WTC11 (cell line): Measurements from ENCODE around the gene ZDHHC14. TPM values are rescaled to one million over a fixed set of nuclear protein-coding genes. Genes with fewer than 3 reads are reported as not detected.

ENCODE experiments used
- AR ChIP-seq: fragments of 250-450 bp; sonication (Bioruptor Pico); IDR thresholded peaks from 2 replicates; pipeline ENCODE4 v1.9.0; 2021; ENCODE audit warnings: mild to moderate bottlenecking
- ARID4B ChIP-seq: sonication (generic); formaldehyde crosslinking; IDR thresholded peaks from 2 replicates; pipeline ENCODE4 v1.8.0; 2023; ENCODE audit warnings: missing genetic modification reagents, mild to moderate bottlenecking, borderline replicate concordance
- CDX4 ChIP-seq: fragments of 250-450 bp; sonication (Bioruptor Pico); IDR thresholded peaks from 2 replicates; pipeline ENCODE4 v1.9.0; 2021; ENCODE audit warnings: moderate library complexity, mild to moderate bottlenecking, inconsistent platforms, borderline replicate concordance
- CREM ChIP-seq: sonication (generic); formaldehyde crosslinking; IDR thresholded peaks from 2 replicates; pipeline ENCODE4 v1.8.1; 2022; ENCODE audit warnings: mild to moderate bottlenecking, missing genetic modification reagents, moderate library complexity
- CTCF ChIP-seq: fragments of 200-600 bp; IDR thresholded peaks from 2 replicates; pipeline ENCODE4 v1.8.0; 2022; ENCODE audit warnings: antibody characterized with exemption
- E2F5 ChIP-seq: sonication (generic); formaldehyde crosslinking; IDR thresholded peaks from 2 replicates; pipeline ENCODE4 v1.8.1; 2022; ENCODE audit warnings: mild to moderate bottlenecking, moderate library complexity, missing genetic modification reagents
- ETV6 ChIP-seq: sonication (generic); formaldehyde crosslinking; IDR thresholded peaks from 2 replicates; pipeline ENCODE4 v1.8.1; 2022; ENCODE audit warnings: mild to moderate bottlenecking, missing genetic modification reagents
- FOXJ3 ChIP-seq: sonication (generic); formaldehyde crosslinking; IDR thresholded peaks from 2 replicates; pipeline ENCODE4 v1.9.0; 2021; ENCODE audit warnings: missing genetic modification reagents, mild to moderate bottlenecking, borderline replicate concordance
- HMGA2 ChIP-seq: fragments of 250-450 bp; sonication (Bioruptor Pico); IDR thresholded peaks from 2 replicates; pipeline ENCODE4 v1.4.0; 2021; ENCODE audit warnings: mild to moderate bottlenecking, moderate library complexity
- NR1H2 ChIP-seq: sonication (generic); formaldehyde crosslinking; IDR thresholded peaks from 2 replicates; pipeline ENCODE4 v1.9.0; 2021; ENCODE audit warnings: mild to moderate bottlenecking, moderate library complexity, missing genetic modification reagents
- SMAD4 ChIP-seq: sonication (generic); formaldehyde crosslinking; IDR thresholded peaks from 2 replicates; pipeline ENCODE4 v1.8.0; 2022; ENCODE audit warnings: mild to moderate bottlenecking, missing genetic modification reagents
- SOX15 ChIP-seq: fragments of 250-450 bp; sonication (Bioruptor Pico); IDR thresholded peaks from 2 replicates; pipeline ENCODE4 v1.9.0; 2021; ENCODE audit warnings: mild to moderate bottlenecking
- SP1 ChIP-seq: sonication (generic); formaldehyde crosslinking; conservative IDR thresholded peaks from 2 replicates; pipeline ENCODE4 v1.8.1; 2022; ENCODE audit warnings: missing genetic modification reagents
- TCF7 ChIP-seq: sonication (generic); formaldehyde crosslinking; IDR thresholded peaks from 2 replicates; pipeline ENCODE4 v1.8.0; 2022; ENCODE audit warnings: mild to moderate bottlenecking, low read depth, missing genetic modification reagents, moderate library complexity
- TEAD1 ChIP-seq: sonication (generic); formaldehyde crosslinking; IDR thresholded peaks from 2 replicates; pipeline ENCODE4 v1.8.0; 2022; ENCODE audit warnings: mild to moderate bottlenecking, missing genetic modification reagents
- TP53 ChIP-seq: sonication (generic); formaldehyde crosslinking; IDR thresholded peaks from 2 replicates; pipeline ENCODE4 v1.8.1; 2023; ENCODE audit warnings: mild to moderate bottlenecking, missing genetic modification reagents
- ZNF121 ChIP-seq: sonication (generic); formaldehyde crosslinking; IDR thresholded peaks from 2 replicates; pipeline ENCODE4 v1.8.0; 2023; ENCODE audit warnings: missing genetic modification reagents
- ZNF219 ChIP-seq: sonication (generic); formaldehyde crosslinking; IDR thresholded peaks from 2 replicates; pipeline ENCODE4 v1.8.0; 2023; ENCODE audit warnings: missing genetic modification reagents, mild to moderate bottlenecking, borderline replicate concordance
- ZNF232 ChIP-seq: sonication (generic); formaldehyde crosslinking; IDR thresholded peaks from 2 replicates; pipeline ENCODE4 v1.8.0; 2022; ENCODE audit warnings: mild to moderate bottlenecking, missing genetic modification reagents
- ZNF396 ChIP-seq: fragments of 250-450 bp; sonication (Bioruptor Pico); IDR thresholded peaks from 2 replicates; pipeline ENCODE4 v1.8.0; 2021; ENCODE audit warnings: mild to moderate bottlenecking, moderate library complexity, borderline replicate concordance
- ZNF416 ChIP-seq: fragments of 250-450 bp; sonication (Bioruptor Pico); IDR thresholded peaks from 2 replicates; pipeline ENCODE4 v1.9.0; 2021; ENCODE audit warnings: mild to moderate bottlenecking, inconsistent platforms
- ZNF532 ChIP-seq: fragments of 250-450 bp; sonication (Bioruptor Pico); IDR thresholded peaks from 2 replicates; pipeline ENCODE4 v1.9.0; 2021; ENCODE audit warnings: mild to moderate bottlenecking, borderline replicate concordance
- ZSCAN18 ChIP-seq: fragments of 250-450 bp; sonication (Bioruptor Pico); IDR thresholded peaks from 2 replicates; pipeline ENCODE4 v2.1.2; 2022; ENCODE audit warnings: mild to moderate bottlenecking, moderate library complexity
- total RNA-seq: library from RNA; stranded (reverse); gene quantifications from 3 replicates; pipeline ENCODE4 v1.2.3, GENCODE V29; 2021

Gene ZDHHC14
- total RNA-seq, 1 experiment from 2014 or later = 6.6 TPM

GRCh38 chr6:157379656-157380457, 1.1 kb upstream of the ZDHHC14 start (continued):
- TF ChIP-seq CTCF = no peak
- no peak for TF ChIP-seq ZSCAN18 (CRISPR knock-in tag)
- no peak for TF ChIP-seq ZNF396 (CRISPR knock-in tag)
- TF ChIP-seq AR = no peak
- TF ChIP-seq ZNF232 = 0 out of 2 replicates have a peak, but pooled peaks have one; percentile 29
- no peak for TF ChIP-seq TCF7 (CRISPR knock-in tag)
- TF ChIP-seq ZNF121 (CRISPR knock-in tag) = no peak
- no peak for TF ChIP-seq SOX15 (CRISPR knock-in tag)
- TF ChIP-seq CREM (CRISPR knock-in tag) = peak; percentile 29; the same call in 1 of the 2 replicates
- TF ChIP-seq NR1H2 (CRISPR knock-in tag) = no peak
- no peak for TF ChIP-seq TP53 (CRISPR knock-in tag)
- no peak for TF ChIP-seq ZNF416 (CRISPR knock-in tag)
- TF ChIP-seq CDX4 (CRISPR knock-in tag) = no peak
- TF ChIP-seq E2F5 (CRISPR knock-in tag) = peak; percentile 61; the same call in 1 of the 2 replicates
- no peak for TF ChIP-seq ZNF219
- peak; percentile 83 for TF ChIP-seq SP1 (CRISPR knock-in tag)
- TF ChIP-seq SMAD4 (CRISPR knock-in tag) = no peak
- no peak for TF ChIP-seq ZNF532
- no peak for TF ChIP-seq ETV6 (CRISPR knock-in tag)
- TF ChIP-seq HMGA2 = no peak
- TF ChIP-seq FOXJ3 (CRISPR knock-in tag) = no peak
- no peak for TF ChIP-seq TEAD1 (CRISPR knock-in tag)
- TF ChIP-seq ARID4B = 0 out of 2 replicates have a peak, but pooled peaks have one; percentile 30
